ENCODE results near the gene SS18. TPM values are rescaled to one million over a fixed set of nuclear protein-coding genes. Genes with fewer than 3 reads are reported as not detected.

The SS18 gene
- total RNA-seq, 1 experiment from 2014 or later, result 60.0 TPM

GRCh38 chr18:26003356-26003755 is 87.1 kb downstream of the SS18 start:
- intact Hi-C loops (cut with micrococcal nuclease), result no loop called here
- ATAC-seq (no peak), DNase-seq (ENCODE audit: low read depth, low spot score) (no peak)
- Histone ChIP-seq H4K20me1 (ENCODE audit: insufficient read depth) (no peaks in the 10 kb centered on the region), H3K9me2 (ENCODE audit: insufficient read depth) (no peaks in the 10 kb centered on the region), H3K4me3 (replicated peaks in 1 of 2; ENCODE audit: low read depth in 1 of 2, low read length in 2 of 2) (no peak overlapping the region), H3K4me2 (ENCODE audit: low read length) (no peak overlapping the region), H3K4me1 (ENCODE audit: control insufficient read depth in 1 of 2, insufficient read depth in 2 of 2, low read length in 2 of 2) (no peaks in the 10 kb centered on the region), H3K27me3 (ENCODE audit: insufficient read depth, low read length) (no peaks in the 10 kb centered on the region), H2AFZ (ENCODE audit: low read depth, low read length, poor library complexity, severe bottlenecking) (no peak overlapping the region), H3K79me2 (ENCODE audit: insufficient read depth, low read length) (no peaks in the 10 kb centered on the region), H3K9me3 (ENCODE audit: control insufficient read depth in 1 of 2, insufficient read depth in 1 of 2, low read depth in 1 of 2, low read length in 2 of 2) (no peaks in the 10 kb centered on the region), H3K36me3 (ENCODE audit: control insufficient read depth in 1 of 2, insufficient read depth in 2 of 2, low read length in 2 of 2) (no peaks in the 10 kb centered on the region), H3K27ac (ENCODE audit: low read depth, low read length) (no peak overlapping the region), H3K9ac (ENCODE audit: low read length) (no peak overlapping the region)
- BruUV-seq (replicated peaks), result no TSS peak
- ChIA-PET POLR2A (no interaction called here), CTCF (no interaction called here), RAD21 (ENCODE audit: low non-redundant PET in 1 of 2, low total read pairs in 2 of 2, uncharacterized antibody in 2 of 2, unreplicated experiment in 2 of 2) (no interaction called here)
- TF ChIP-seq JUND (IDR thresholded peaks at IDR 0.05) (no peak), YY1 (IDR thresholded peaks at IDR 0.05; ENCODE audit: extremely low read depth, insufficient replicate concordance, low read depth, low read length) (no peak), EZH2 (IDR thresholded peaks at IDR 0.05) (no peak), ZFX (IDR thresholded peaks at IDR 0.05) (no peak), ZNF274 (IDR thresholded peaks at IDR 0.05; ENCODE audit: low read depth, low read length) (no peak), SP1 (IDR thresholded peaks at IDR 0.05; ENCODE audit: low read depth) (no peak), EZH2phosphoT487 (IDR thresholded peaks at IDR 0.05; ENCODE audit: borderline replicate concordance) (no peak), FOSL1 (IDR thresholded peaks at IDR 0.05; ENCODE audit: low read depth) (no peak)

GRCh38 chr18:26002375-26002910 is 88.0 kb downstream of the SS18 start:
- no peak overlapping the region for H2AFZ ChIP-seq (ENCODE audit: low read depth, low read length, poor library complexity, severe bottlenecking)
- no peaks in the 10 kb centered on the region for H3K27me3 ChIP-seq (ENCODE audit: insufficient read depth, low read length)
- no peaks in the 10 kb centered on the region for H3K9me3 ChIP-seq (ENCODE audit: control insufficient read depth in 1 of 2, insufficient read depth in 1 of 2, low read depth in 1 of 2, low read length in 2 of 2)
- ChIA-PET POLR2A (no interaction called here), CTCF (no interaction called here), RAD21 (ENCODE audit: low non-redundant PET in 1 of 2, low total read pairs in 2 of 2, uncharacterized antibody in 2 of 2, unreplicated experiment in 2 of 2) (no interaction called here)
- ATAC-seq (no peak), DNase-seq (ENCODE audit: low read depth, low spot score) (no peak)
- H3K36me3 ChIP-seq (ENCODE audit: control insufficient read depth in 1 of 2, insufficient read depth in 2 of 2, low read length in 2 of 2), result no peaks in the 10 kb centered on the region
- no peaks in the 10 kb centered on the region for H4K20me1 ChIP-seq (ENCODE audit: insufficient read depth)
- no peak for TF ChIP-seq SRF (IDR thresholded peaks at IDR 0.05; ENCODE audit: low read depth)
- TF ChIP-seq FOSL1 (IDR thresholded peaks at IDR 0.05; ENCODE audit: low read depth), result no peak
- TF ChIP-seq ZNF274 (IDR thresholded peaks at IDR 0.05; ENCODE audit: low read depth, low read length), result no peak
- no peak for TF ChIP-seq CEBPB (IDR thresholded peaks at IDR 0.05; ENCODE audit: low read depth)
- TF ChIP-seq, protein P1, sequence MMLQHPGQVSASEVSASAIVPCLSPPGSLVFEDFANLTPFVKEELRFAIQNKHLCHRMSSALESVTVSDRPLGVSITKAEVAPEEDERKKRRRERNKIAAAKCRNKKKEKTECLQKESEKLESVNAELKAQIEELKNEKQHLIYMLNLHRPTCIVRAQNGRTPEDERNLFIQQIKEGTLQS (IDR thresholded peaks at IDR 0.05), result no peak
- no peak for TF ChIP-seq EGR1 (IDR thresholded peaks at IDR 0.05; ENCODE audit: low read depth)
- TF ChIP-seq ZBTB33 (IDR thresholded peaks at IDR 0.05; ENCODE audit: extremely low read depth, insufficient replicate concordance, low read length), result no peak
- TF ChIP-seq MAX (IDR thresholded peaks at IDR 0.05), result no peak
- no peak for TF ChIP-seq RAD21 (IDR thresholded peaks at IDR 0.05; ENCODE audit: low read depth)
- no peak overlapping the region for H3K27ac ChIP-seq (ENCODE audit: low read depth, low read length)
- H3K79me2 ChIP-seq (ENCODE audit: insufficient read depth, low read length), result no peaks in the 10 kb centered on the region
- H3K9me2 ChIP-seq (ENCODE audit: insufficient read depth), result no peaks in the 10 kb centered on the region
- no TSS peak for BruUV-seq (replicated peaks)
- intact Hi-C loops (cut with micrococcal nuclease), result no loop called here
- no peaks in the 10 kb centered on the region for H3K4me1 ChIP-seq (ENCODE audit: control insufficient read depth in 1 of 2, insufficient read depth in 2 of 2, low read length in 2 of 2)
- no peak overlapping the region for H3K4me3 ChIP-seq (replicated peaks in 1 of 2; ENCODE audit: low read depth in 1 of 2, low read length in 2 of 2)
- no peak overlapping the region for H3K4me2 ChIP-seq (ENCODE audit: low read length)
- H3K9ac ChIP-seq (ENCODE audit: low read length), result no peak overlapping the region

Measured in HCT116 (cell line).